Right ventricle myocardium superior (tissue), 1 donor: ENCODE measurements around the gene CTCFL. TPM values are rescaled to one million over a fixed set of nuclear protein-coding genes. Genes with fewer than 3 reads are reported as not detected.

Experiments used
- ATAC-seq: fragments of 200-7000 bp; cut with Tn5 transposase; one replicate; pipeline ENCODE4 v1.9.1; 2020; ENCODE audit warnings: mild to moderate bottlenecking; ENCODE audit not compliant: poor library complexity
- DNase-seq: peaks from one replicate; pipeline ENCODE4 v3.0.0-alpha.2; 2020
- intact Hi-C: fragments of 100-400 bp; cut with DNase I; formaldehyde crosslinking; loops from one replicate; pipeline ENCODE4 v1.11.2; 2022
- total RNA-seq: library from RNA; stranded (reverse); fragmentation: NEBNext Ultra II Directional; extraction: Animal tissue kit (Norgen Biotek cat#: 25700); gene quantifications from one replicate; pipeline ENCODE4 v1.2.1, GENCODE V29; 2021
- donor health status: DM: no; HTN: yes; CAD: no; lungs with severe emphysema.

Gene CTCFL
- total RNA-seq, 1 donor from 2014 or later = not detected

- ATAC-seq = peak; percentile 64
- intact Hi-C loops = no loop called here
- peak; percentile 65 for DNase-seq
Observed at GRCh38 chr20:57460781-57461465, 64.0 kb downstream of the CTCFL start.

- DNase-seq = no peak
- intact Hi-C loops = loop anchor here (5.0 kb wide), 1 partner anchor 63 kb away; no protein-coding TSS in a partner anchor
- ATAC-seq = no peak
Observed at GRCh38 chr20:57459897-57460296, 65.0 kb downstream of the CTCFL start.

- ATAC-seq = no peak
- intact Hi-C loops = loop anchor here (5.0 kb wide), 1 partner anchor 62 kb away; no protein-coding TSS in a partner anchor
- no peak for DNase-seq
Observed at GRCh38 chr20:57459278-57459677, 65.7 kb downstream of the CTCFL start.

GRCh38 chr20:57458400-57459160 lies 66.4 kb downstream of the CTCFL start:
- no peak for DNase-seq

DNA sequence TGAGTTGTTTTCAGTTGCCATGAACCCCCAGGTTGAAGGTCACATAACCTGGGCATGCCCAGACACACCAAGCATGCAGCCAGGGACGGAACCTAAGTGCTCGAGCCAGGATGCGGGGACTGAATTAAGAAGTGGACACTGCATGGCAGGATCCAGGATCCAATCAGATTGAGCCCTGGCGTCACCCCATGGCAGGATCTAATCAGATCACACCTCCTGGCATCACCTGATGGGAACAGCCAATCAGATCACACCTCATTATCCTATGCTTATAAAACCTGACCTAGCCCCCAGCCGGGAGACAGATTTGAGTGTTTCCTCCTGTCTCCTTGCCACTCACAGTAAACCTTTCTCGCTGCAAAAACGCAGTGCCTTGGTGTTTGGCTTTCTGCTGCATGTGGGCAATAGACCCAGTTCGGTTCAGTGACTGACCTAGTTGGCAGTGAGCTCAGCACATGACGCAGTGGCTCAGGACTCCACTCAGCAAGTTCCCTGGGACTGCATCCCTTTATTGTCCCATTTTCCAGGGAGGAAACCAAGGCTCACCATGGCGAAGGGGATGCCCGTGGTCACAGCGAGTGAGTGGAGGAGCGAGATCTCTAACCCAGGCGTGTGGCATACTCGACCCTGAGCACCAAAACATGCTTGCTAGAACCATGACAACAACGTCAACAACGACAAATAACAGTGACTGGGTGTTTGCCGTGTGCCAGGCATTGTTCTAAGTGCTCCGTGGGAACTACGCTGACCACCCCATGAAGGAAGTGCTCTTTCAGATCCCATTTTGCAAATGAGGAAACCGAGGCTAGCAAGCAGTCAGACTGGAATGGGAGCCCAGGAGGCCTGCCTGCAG lies 67.5 kb downstream of the CTCFL start:
- peak; percentile 15 for ATAC-seq
- intact Hi-C loops = loop anchor here (5.0 kb wide), 1 partner anchor 60 kb away; no protein-coding TSS in a partner anchor
- DNase-seq = no peak

More at GRCh38 chr20:57458400-57459160, 66.4 kb downstream of the CTCFL start:
- peak; percentile 54 for ATAC-seq
- intact Hi-C loops = loop anchor here (5.0 kb wide), 1 partner anchor 61 kb away; no protein-coding TSS in a partner anchor

- intact Hi-C loops = loop anchor here (5.0 kb wide), 1 partner anchor 59 kb away; no protein-coding TSS in a partner anchor
- DNase-seq (no peak), ATAC-seq (no peak)
Observed at GRCh38 chr20:57456116-57456515, 68.8 kb downstream of the CTCFL start.

DNA sequence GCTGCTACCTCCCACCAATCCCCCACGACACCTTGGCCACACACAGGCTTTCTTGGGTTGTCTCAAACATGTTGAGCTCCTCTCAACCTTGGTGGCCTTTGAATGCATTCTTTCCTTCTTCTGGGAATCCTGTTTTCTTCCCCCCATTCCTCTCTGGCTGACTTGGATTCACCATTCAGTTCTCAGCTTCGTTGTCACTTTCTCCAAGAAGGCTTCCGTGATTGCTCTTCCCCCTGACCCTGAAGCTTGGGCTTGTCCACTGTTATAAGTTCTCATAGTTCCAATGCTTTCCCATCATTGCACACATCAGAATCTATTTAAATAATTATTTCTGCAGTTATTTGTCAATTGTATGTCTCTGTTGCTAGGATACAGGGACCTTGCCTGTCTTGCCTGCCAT lies 69.6 kb downstream of the CTCFL start:
- intact Hi-C loops = loop anchor here (5.0 kb wide), 1 partner anchor 58 kb away; no protein-coding TSS in a partner anchor

GRCh38 chr20:57451795-57452661 lies 72.9 kb downstream of the CTCFL start:
- DNase-seq = no peak
- peak; percentile 70 for ATAC-seq
- intact Hi-C loops = no loop called here

More for the DNA sequence above, 69.6 kb downstream of the CTCFL start:
- DNase-seq (no peak), ATAC-seq (no peak)

- intact Hi-C loops = no loop called here
- no peak for DNase-seq
- no peak for ATAC-seq
Observed at GRCh38 chr20:57451431-57451794, 73.5 kb downstream of the CTCFL start.

DNA sequence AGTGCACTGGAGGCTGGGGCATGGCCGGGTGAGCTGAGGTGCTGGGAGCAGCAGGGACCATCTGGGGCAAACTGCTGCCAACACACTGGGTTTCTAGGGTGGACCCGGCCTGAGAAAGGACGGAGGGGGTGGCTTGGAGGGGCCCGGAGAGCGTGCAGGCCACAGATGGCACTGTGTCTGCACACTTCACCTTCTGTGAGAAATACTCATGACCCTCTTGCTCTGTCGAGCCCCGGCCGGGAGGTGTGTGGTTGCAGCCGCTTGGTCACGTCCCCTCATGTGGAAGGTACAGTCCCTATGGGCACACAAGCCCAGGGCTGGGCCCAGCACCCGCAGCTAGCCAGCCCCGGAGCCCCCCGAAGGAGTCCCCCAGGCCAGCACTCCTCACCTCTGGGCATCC lies 74.0 kb downstream of the CTCFL start:
- no peak for ATAC-seq
- intact Hi-C loops = no loop called here
- DNase-seq = no peak

DNA sequence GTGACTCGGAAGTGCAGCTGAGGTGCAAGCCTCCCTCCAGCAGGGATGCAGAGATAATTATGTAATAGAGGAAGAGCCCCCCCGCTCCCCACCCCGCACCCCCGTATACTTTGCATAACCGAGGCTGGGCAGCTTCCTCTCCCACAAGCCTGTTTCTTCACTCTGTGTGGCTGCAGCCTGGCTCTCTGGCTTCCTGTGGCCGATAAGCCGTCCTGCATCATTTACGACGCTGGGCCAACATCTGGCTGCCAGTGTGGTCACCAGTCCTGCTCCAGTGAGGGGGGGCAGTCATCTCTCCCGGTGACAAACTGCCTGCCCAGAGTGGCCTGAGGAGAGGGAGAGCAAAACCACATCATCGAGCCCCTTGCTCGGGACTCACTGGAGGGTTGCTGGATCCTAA lies 74.5 kb downstream of the CTCFL start:
- DNase-seq = peak; percentile 76
- ATAC-seq = peak; percentile 61
- intact Hi-C loops = no loop called here

GRCh38 chr20:57449398-57450354 lies 75.3 kb downstream of the CTCFL start:
- ATAC-seq (no peak), DNase-seq (no peak)
- intact Hi-C loops = no loop called here

- DNase-seq = no peak
- intact Hi-C loops = no loop called here
- no peak for ATAC-seq
Observed at GRCh38 chr20:57448764-57449354, 76.1 kb downstream of the CTCFL start.
